Superior temporal gyrus (tissue), 1 donor: ENCODE results near the gene MAP7.

ENCODE experiments used
- DNase-seq: peaks from one replicate; pipeline ENCODE4 v3.0.0-alpha.2; 2016; ENCODE audit errors: extremely low spot score

The MAP7 gene

DNA sequence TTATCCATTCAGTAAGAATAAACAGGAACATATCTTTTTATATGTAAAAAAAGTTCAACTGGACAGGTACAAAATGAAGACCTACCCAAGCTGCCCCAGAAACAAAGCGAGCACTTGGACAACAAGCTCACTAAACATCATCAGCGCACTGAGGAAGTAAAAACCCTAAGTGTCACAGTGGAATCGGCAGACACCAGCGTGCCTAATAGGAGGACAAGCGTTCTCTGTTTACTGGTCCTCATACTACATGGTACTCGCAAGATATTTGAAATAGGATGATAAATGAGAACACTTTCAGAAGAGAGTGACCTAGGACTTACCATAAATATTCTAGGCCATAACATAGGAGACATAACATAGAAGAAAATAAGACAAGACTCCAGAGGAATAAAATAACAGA, 18.2 kb downstream of the MAP7 start:
- peak; percentile 80 for DNase-seq

DNA sequence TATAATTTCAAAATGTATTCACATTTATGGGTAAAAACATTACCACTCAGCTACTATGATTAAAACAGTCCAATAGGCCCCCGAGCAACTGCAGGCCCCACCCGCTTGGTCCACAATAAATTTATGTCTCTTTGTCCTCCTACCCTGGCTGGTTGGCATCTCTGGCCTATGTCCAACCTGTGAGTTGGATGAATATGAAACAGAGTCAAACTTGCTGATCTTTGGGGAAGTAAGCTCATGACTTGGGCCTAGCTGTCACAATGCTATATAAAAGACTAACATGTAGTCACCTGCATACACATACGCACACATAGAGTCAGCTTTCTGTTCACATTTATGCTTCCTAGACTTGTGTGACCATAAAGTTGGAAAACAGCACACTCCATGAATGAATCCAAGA, 20.5 kb downstream of the MAP7 start:
- peak; percentile 43 for DNase-seq

DNA sequence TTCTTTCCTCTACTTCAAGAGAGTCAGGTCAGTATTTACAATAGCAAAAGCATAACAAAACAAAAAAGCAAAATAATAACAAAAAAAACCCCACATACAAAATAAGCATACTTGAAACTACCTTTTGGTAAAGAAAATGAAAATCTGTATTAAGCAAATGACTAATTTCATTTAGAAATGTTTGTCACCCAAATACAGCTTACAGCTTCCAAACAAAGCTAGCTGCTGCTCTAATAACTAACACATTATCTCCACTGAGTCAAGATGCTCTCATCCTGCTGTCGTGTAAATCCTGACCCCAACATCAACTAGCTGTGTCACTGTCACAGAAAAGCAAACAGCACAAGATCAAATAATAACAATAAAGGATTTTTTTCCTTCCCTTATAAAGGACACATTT, 21.7 kb downstream of the MAP7 start:
- DNase-seq = peak; percentile 69

DNA sequence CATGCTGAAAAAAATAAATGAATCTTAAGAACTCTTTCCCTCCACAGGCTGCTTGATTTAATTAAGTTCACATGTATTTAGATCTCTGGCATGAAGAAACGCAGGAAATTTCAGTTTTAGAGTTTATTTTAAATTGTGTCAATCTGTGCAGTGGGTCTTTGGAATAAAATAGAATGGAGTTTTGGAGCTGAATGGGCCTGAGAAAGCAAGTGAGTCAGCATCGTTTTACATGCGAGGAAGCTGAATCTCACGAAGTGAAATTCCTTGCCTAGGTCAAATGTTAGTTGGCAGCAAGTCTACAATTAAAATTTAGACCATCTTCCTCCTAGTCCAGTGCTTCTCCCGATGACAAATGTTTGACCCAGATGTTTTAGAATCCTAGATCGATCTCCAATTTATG, 22.4 kb downstream of the MAP7 start:
- peak; percentile 66 for DNase-seq

DNA sequence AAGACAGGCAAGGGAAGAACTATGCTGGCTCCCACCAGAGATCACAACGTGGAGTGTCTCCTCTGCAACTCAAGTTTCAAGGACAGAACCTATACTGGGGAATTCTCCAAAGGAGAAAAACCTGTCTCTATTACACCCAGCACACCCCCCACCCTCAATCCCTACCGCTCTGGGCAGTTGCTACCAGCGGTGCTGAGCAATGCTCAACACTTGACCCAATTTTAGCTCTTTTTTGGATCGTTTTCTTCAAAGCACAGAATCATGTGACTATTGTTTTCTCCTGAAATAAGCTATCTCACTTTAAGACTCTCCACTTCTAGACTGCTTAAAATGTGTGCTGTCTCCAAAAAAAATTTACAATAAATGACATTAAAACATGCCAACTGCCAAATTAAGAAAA, 23.3 kb downstream of the MAP7 start:
- no peak for DNase-seq

DNA sequence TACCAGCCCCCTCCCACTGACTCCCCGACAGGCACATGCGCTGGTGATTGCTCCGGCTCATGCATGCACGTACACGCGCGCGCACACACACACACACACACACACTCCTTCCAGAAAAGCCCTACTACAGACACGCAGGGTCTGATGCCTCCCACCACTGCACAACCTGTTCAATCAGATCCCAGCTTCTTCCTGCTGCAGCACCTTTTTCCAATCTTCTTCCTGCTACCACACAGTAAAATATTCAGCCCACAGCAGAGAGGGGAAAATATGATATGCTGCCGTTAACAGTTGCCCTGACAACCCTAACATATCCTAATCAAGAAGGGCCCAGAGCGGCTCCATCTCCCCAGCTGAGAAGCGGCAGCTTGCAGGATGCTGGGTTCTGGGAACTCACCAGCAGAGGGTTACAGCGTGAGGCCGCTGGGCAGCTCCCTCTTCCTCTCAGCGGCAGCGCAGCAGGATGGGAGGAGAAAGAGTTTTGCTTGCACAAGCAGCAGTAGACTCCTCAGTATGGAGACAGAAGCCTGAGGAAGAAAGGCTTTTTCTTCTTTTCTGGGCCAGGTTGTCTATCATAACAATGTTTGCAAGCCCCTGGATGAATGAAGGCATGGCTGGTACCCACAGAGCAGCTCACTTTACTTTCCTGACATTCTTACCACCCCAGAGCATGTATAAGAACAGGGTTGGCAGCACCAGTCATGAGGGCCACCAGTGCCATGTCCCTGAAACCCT, 23.9 kb downstream of the MAP7 start:
- DNase-seq = peak; percentile 92

DNA sequence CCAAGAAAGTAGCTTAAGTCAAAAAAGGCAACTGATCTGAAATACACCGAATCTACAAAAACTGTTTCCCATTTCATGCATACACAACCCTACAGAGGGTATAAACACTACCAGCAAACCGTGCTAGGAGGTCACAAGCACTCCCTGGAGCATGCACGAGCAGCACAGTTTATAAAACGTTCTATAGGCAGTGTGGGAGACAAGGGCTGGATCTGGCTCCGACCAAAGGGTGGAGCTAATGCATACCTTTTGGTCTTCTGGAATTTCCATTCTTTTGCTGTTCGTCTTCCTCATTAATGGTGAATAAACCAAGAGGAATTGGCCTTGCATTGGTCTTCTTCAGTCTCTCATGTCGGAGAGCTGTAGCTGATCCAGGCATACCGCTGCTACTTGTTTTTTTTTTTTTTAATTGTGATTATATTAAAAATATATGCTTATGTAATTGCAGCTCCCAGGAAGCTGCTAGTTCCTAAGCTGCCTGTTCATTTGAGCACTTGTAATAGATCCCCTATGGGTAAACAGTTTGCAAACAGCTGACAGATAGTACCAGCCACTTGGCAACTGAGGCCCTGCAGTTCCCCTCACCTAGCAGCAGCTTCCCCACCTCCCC, 24.5 kb downstream of the MAP7 start:
- DNase-seq = peak; percentile 83

DNA sequence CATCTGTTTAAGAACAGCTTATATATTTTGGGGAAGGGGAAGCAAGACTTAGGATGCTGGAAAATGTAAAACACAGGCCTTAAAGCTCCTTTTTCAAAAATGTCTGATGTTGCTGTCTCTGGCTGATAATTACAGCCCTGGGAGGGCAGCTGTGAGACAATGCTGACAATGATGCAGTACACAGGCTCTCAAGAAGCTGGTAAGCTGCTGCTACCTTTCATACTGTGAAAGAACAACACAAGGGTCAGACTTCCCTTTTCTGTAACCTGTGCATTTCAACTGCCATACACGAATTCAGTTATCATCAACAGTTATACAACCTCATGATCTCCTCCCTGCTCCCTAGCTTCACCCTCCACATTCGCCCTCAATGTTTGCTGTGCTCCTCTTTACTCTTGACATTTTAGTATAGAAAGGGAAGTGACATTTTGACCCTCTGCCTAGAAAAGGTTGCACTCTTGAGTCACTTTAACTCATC, 25.2 kb downstream of the MAP7 start:
- DNase-seq = peak; percentile 89

DNA sequence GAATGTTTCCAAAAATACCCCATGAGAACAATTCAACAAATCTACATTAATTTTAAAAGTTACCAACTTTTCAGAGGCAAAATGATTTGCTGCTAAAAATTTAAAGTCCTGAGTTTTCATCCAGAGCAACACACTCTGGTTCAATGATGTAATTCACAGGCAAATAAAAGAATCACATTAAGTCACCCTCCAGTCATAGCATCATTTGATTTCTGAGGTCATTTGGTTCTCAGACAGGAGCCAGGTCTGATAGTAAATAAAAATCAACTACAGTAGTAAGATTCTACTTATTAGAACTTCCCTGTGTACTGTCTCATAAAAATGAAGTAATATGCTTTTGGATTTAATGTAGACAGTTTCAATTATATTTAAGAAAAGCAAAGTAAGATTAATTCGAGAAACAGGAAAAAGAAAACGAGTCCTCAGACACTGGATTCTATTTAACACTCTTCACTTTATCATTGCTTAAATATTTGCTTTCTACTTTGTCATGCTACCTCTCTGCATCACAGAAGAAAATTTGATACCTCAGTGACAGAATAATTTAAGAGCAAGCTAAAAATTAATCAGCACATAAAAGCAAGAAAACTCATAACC, 25.8 kb downstream of the MAP7 start:
- peak; percentile 83 for DNase-seq

DNA sequence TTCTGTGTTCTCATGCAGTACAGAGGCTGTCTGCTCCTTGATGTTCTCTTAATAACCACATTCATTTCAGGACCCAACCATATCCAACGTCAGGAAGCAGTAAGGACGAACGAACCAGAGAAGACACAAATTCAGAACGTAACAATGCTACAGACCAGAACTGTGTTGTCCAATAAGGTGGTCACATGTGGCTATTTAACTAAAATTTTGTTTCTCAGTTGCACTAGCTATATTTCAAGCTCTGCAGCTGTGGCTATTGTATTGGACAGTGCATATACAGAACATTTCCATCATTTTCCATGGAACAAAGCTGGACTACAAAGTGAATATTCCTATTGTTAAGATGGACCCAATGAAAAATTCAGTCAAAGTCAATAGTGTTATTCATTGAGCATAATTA, 27.0 kb downstream of the MAP7 start:
- peak; percentile 89 for DNase-seq

DNA sequence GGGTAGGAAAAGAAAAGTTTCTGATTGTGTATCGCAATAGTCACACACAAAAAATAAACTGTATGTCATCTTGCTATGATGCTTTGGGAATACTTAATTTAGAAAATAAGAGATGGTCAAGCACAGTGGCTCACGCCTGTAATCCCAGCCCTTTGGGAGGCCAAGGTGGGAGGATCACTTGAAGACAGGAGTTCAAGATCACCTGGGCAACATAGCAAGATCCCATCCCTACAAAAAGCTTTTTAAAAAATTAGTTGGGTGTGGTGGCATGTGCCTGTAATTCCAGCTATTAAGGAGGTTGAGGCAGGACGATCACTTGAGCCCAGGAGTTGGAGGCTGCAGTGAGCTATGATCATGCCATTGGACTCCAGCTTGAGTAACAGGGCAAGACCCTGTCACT, 27.6 kb downstream of the MAP7 start:
- no peak for DNase-seq

DNA sequence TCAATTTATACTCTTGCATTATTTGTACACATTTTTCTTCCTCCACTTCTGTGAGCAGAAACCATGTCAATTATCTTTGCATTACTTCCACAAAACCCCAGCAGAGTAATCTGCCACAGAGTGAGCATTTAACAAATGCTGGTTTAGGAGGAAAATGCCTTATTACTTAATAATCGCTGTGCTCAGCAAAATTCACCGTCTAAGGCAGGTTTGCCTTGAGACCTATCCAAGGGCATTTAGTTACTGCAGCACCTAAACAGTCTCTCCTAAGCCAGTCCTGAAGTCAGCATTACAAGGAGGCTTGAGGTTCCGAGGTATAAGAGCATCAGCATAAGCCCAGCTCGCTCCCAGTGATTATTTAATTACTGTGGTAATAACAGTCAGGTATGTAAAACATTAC, 28.3 kb downstream of the MAP7 start:
- DNase-seq = peak; percentile 42

DNA sequence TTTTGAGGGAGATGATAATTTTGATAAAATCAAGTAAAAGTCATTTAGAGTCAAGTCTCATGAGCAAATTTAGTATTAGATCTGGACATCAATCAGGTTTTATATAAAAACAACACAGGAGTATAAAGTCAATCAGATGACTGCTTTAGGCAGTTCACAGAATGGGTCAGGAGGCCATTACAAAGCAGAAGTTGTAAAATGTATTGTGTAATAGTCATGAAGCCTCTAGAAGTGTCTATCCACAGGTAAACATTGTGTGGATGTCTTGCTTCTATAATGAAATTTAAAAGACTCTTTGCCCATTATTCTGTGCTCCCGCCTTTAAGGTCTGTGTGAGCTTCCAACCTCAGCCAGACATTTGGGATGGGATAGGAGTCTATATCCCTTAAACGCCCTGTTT, 28.8 kb downstream of the MAP7 start:
- DNase-seq = peak; percentile 36

DNA sequence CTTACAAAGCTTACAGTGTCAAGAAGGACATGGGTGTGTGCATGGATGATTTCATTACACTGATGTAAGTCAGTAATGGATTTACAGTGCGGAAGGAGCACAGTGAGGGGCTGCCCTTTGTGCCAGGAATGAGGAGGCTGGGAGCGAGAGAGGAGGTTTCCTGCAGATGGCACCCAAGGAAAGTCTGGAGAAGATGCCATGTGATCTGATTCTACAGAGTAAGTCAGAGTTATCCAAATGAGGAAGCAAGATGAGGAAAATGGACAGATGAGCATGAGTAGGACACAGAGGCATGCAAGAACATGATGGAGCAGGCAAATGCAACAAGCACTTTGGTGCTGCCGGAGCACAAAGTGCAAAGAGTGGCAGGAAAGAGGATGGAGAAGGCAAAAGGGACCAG, 29.7 kb downstream of the MAP7 start:
- DNase-seq = no peak

DNA sequence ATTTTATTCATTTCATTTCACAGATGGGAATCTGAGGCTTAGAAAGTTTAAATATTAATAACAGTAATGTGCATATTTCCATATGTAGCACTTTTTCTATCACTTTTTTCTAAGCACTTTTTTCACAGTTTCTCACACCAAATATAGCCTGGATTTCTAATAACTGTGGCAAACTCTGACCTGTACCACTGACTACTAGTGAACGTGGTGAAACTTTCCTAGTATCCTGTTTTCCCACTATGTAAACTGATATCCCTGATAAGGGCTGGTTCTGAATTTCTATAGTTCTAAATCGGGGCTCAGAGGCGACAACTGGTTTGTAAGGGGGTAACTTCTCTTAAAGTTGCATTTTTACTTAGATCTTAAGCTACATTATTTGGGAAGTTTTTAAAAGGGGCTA, 32.6 kb downstream of the MAP7 start:
- no peak for DNase-seq

DNA sequence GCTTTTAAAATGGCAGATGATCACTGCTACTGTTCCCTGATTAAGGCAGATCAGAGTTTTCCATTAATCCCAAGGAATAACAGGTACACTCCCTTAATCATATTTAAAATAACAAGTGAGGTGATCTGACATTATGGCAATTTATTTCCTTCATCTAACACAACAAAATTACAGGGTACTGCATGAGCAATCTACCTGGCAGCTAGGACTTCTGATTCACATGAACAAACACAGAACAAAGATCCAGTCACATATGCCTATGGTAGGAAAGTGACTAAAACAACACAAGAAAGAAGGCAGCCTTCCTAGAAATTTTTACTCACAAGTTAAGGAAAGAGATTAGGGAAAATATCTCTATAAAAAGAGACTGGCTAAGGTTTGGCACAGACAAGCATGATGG, 33.2 kb downstream of the MAP7 start:
- no peak for DNase-seq

DNA sequence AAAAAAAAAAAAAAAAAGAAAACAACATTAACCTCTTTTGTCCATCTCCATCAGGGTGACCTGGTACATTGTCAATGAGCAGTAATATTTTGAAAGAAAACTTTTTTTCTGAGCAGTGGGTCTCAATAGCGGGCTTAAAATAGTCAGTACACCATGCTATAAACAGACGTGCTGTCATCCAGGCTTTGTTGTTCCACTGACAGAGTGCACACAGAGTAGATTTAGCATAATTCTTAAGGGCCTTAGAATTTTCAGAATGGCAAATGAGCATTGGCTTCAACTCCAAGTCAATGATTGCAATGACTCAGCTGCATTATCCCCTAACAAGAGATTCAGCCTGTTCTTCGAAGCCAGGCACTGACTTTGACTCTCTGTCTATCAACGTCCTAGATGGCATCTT, 35.6 kb downstream of the MAP7 start:
- DNase-seq = no peak

DNA sequence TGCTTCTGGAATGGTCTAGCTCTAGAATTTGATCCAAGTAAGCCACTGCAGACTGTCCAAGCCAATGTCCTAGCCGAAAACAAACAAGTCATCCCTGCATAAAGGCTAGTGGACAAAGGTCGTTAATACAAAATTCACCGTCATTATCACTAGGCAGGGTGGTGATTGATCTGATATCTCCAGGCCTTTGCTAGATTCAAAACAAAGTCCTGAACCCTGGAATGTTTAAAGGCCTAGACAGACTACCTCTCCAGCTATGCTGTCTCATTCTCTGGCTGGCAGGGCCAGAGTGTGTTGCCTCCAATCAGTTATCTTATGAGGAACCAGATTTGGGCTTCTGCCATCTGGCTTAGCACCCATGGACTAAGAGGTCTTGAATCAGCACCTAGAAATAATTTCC, 38.3 kb downstream of the MAP7 start:
- no peak for DNase-seq

DNA sequence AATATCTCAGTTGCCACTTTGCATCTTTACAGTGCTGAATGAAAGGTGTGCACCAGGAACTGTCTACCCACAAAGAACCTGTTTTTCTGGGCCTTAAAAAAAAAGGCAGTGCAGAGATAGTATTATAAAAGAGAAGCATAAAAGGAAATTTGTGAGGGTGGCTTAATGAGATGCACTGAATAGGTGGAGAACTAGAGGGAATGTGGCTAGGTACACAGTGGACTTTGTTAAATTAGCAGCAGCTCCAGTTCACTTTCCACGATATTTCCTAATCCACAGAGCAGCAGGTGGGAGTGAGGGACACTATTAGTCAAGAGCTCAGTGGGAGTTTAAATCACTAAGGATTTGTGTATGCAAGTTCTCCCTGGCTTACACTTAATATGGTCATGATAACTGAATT, 38.8 kb downstream of the MAP7 start:
- DNase-seq = no peak

DNA sequence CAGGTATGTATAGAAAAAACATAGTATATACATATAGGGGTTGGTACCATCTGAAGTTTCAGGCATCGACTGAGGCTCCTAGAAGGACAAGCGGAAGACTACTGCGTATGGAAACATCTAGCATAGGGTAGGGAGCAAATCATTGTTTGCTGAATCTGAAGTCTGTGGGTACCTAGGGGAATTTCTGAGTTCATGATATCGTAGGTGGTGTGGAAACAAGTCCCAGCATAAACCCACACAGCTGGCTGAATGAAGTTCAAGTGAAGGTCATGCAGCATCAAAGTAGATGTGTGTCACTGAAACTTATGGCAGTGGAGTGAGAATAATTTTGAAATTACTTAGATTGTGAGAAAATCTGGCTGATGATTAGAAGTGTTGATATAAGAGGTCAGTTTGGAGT, 39.4 kb downstream of the MAP7 start:
- no peak for DNase-seq

DNA sequence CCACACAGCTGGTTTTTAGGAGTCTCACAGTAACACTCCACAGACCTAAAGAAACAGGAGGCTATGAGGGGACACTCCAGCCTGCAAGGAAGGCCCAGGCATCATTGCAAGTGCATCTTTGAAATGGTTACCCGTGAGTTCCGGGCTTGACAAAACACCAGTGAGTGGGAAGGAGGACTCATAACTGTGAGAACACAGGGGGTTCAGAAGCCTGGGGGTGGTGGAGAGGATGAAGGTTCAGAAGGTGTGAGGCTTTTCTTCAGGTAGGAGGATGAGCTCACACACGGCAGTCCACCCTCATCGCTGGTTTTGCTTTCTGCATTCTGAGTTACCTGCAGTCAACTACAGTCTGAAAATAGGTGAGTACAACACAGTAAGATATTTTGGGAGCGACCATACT, 39.9 kb downstream of the MAP7 start:
- no peak for DNase-seq

DNA sequence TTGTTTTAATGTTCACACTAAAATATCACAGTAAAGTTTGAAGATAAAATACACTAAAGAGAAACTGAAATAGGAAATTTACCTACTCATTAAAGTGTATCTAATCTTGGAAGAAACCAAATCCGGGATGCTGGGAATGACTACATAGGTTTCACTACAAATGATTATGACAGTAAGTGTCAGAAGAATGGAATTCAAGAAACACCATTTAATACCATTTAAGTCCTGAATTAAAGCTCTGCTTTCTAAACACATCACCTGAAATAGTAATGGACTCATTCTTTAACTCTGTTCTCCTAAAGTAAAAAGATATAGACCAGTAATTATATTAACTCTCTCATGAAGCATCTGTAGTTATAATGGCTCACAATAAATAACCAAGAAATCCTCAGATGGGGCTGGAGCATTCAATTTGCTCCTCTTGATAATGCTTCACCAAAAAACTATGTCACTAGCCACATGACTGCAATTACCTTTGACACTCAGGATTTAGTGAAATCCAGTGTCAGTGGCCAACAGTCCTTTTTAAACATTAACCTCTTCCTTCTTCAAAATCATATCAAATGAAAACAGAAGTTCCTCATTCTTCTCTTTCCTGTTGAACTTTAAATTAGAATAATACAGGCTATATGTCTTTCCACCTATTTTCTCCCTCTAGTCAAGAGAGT, 41.4 kb downstream of the MAP7 start:
- DNase-seq = no peak
